Coronary artery (tissue), 2 donors: Measurements from ENCODE around the gene ANKRD11.
"Not testable (repeated sequence)": the region's sequence is repeated elsewhere in the genome, so short reads cannot be mapped to it uniquely, and the experiment has no call there.

Source experiments
- DNase-seq: peaks from one replicate; pipeline ENCODE4 v3.0.0-alpha.2; 2017; ENCODE audit warnings: low spot score
- H3K27ac ChIP-seq, 2 donors: fragments of 200-600 bp; sonication (generic); one replicate each; pipeline ENCODE4 v1.5.1; 2016 to 2019
- H3K4me3 ChIP-seq: fragments of 200-600 bp; sonication (generic); 2 replicates; pipeline ENCODE4 v1.5.1; 2016; ENCODE audit warnings: mild to moderate bottlenecking, moderate library complexity
- TF ChIP-seq, protein P1 (sequence below): fragments of 200-600 bp; sonication (generic); IDR thresholded peaks from one replicate; pipeline ENCODE4 v1.5.1; 2019; ENCODE audit warnings: antibody characterized with exemption

The ANKRD11 gene

DNA sequence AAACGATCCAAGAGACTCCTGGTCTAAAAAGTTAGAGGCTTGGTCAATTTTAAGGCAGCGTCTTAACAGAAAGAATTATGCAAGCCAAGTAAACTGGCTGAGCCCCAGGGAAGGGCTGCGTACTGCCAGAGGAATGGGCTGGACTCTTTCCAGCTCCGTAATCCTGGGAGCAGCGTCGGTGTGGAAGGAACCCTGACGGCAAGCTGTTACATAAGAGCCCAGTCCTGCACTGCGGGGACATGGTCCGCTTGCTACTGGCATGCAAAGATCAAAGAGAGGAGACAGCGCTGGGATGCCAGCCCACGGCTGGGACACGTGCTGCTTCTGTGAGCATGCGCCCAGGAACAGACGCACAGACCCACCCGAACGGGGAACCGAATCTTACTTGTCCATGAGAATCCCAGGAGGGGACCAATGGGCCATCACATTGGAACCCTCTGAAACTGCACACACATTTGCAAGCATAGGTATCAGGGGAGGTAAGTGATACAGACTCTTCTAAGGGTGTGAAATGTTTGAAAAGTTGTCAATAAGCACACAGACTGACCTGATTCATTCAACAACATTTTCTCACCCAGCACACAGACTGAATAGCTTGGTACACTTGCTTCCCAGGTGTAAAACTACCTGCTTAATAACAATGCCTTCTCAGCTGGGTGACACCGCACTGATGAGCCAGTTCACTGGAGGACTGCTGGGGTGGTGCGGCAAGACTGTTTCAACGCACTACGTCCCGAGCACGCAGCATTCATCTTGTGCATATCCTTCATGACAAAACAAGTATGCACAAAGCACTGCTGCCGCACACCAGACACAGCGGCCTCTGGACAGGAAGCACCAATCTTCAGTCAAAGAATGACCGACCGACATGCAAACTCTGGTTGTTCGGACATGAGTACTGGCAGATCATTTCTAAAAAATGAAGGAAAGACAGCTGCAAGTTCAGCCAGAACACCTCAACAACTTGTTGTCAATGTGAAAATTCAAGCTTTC lies 94.9 kb downstream of the ANKRD11 start:
- peak; percentile 96 for DNase-seq
- peak overlapping the region; percentile 39 for H3K4me3 ChIP-seq
- TF ChIP-seq, protein P1, sequence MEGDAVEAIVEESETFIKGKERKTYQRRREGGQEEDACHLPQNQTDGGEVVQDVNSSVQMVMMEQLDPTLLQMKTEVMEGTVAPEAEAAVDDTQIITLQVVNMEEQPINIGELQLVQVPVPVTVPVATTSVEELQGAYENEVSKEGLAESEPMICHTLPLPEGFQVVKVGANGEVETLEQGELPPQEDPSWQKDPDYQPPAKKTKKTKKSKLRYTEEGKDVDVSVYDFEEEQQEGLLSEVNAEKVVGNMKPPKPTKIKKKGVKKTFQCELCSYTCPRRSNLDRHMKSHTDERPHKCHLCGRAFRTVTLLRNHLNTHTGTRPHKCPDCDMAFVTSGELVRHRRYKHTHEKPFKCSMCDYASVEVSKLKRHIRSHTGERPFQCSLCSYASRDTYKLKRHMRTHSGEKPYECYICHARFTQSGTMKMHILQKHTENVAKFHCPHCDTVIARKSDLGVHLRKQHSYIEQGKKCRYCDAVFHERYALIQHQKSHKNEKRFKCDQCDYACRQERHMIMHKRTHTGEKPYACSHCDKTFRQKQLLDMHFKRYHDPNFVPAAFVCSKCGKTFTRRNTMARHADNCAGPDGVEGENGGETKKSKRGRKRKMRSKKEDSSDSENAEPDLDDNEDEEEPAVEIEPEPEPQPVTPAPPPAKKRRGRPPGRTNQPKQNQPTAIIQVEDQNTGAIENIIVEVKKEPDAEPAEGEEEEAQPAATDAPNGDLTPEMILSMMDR: no peak
- H3K27ac ChIP-seq: peak overlapping the region; percentile 50 to 81

DNA sequence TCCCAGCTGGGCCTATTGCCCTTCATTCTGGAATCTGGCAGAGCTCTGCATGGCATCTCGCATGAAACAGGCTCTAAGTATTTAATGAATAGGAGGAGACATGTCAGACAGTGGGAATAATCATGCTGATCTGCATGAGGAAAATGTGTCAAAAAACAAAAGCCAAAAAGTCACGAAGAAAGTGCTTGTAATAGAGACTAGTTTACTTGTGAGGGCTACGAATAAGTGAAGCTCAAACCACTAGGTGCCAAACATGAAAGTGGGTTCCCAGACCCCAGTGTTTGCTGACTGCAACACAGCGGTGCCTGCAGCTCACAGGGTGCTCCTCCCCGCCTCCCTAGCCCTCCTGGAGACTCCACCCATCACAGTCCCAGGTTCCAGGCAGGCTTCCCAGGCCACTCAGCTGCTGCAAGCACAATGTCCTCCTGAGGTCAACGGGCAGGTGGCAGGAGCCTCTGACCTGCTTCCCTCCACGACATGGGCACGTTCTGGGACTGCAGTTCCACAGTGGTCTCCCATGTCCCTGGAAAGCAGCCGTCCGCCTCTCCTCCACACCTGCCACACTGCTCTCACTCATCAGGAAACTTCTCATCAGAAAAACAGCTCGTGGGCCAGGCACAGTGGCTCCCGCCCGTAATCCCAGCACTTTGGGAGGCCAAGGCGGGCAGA lies 96.5 kb downstream of the ANKRD11 start:
- TF ChIP-seq, protein P1: no peak
- H3K27ac ChIP-seq: peak overlapping the region in 1 of 2 donors; percentile 42
- no peak for DNase-seq
- no peak overlapping the region for H3K4me3 ChIP-seq

DNA sequence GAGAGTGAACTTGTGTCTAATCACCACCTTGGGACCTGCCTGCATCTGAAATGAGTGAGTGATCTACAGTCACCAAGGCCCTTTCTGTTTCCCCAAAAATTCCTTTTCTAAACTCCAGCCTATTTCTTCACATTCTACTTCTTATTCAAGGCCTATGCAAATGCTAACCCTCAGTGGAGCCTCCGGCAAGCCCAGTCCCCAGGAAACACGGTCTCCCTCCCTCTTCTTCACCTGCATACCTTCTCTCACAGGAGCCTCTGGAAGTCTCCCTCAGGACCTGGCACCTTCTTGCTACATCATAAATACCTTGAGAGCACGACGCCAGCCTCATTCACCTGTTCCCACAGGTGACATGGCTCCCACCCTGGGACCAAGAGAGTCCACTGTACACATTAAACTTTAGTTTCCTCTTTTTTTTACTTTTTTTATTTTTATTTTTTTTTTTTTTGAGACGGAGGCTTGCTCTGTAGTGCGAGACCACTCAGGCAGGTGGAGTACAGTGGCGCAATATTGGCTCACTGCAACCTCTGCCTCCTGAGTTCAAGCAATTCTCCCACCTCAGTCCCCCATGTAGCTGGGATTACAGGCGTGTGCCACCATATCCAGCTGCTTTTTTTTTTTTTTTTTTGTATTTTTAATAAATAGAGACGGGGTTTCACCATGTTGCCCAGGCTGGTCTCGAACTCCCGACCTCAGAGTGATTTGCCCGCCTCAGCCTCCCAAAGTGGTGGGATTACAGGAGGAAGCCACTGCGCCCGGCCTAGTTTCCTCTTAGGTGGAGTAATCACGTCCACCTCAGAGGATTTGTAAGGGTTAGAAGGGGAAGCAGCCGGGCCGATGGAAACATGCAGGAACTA lies 97.3 kb downstream of the ANKRD11 start:
- H3K27ac ChIP-seq: no peak overlapping the region
- no peak for DNase-seq
- TF ChIP-seq, protein P1: no peak
- H3K4me3 ChIP-seq: no peak overlapping the region

DNA sequence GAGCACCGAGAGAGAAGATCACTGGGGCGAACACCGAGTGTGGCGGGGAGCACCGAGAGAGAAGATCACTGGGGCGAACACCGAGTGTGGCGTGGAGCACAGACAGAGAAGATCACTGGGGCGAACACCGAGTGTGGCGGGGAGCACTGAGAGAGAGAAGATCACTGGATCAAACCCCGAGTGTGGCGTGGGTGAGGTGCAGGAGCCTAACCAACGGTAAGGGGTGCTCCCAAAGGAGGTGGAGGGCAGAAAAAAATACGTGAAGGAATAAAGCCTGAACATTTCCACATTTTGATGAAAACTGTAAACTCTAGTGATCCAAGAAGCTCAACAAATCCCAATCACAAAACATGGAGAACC lies 100.2 kb downstream of the ANKRD11 start:
- not testable (repeated sequence) for H3K27ac ChIP-seq, H3K4me3 ChIP-seq, DNase-seq

DNA sequence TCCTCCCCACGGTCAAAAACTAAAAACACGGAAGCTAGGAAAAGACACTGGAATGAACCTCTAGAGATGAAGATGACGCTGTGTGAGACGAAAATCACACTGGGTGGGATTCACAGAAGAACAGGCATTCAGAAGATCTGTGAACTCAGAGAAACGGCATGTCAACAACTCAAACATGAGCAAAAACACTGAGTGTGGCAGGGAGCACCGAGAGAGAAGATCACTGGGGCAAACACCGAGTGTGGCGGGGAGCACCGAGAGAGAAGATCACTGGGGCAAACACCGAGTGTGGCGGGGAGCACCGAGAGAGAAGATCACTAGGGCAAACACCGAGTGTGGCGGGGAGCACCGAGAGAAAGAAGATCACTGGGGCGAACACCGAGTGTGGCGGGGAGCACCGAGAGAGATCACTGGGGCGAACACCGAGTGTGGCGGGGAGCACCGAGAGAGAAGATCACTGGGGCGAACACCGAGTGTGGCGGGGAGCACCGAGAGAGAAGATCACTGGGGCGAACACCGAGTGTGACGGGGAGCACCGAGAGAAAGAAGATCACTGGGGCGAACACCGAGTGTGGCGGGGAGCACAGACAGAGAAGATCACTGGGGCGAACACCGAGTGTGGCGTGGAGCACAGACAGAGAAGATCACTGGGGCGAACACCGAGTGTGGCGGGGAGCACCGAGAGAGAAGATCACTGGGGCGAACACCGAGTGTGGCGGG lies 100.7 kb downstream of the ANKRD11 start:
- not testable (repeated sequence) for DNase-seq, H3K27ac ChIP-seq

DNA sequence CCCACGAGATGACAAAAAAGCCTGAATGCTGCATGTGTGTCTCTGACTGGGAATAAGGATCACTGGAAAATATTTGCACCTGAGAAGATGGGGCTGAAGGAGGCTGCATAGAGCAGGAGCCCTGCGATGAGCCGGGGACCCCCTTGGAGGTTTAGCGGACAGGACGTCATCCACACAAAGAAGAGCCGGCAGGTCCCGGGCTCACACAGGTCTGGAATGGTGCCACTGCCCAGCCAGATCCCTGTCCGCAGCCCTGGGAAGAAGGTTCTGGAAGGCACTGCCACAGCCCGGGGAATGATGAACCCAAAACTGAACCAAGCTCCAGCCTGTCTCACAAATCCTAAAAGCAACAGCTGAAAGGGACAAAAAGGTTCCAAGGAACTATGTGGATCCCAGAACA lies 101.8 kb downstream of the ANKRD11 start:
- TF ChIP-seq, protein P1: no peak
- no peak for DNase-seq
- Histone ChIP-seq H3K4me3 (no peak overlapping the region), H3K27ac (no peak overlapping the region)

More for the DNA sequence above, 100.7 kb downstream of the ANKRD11 start:
- not testable (repeated sequence) for H3K4me3 ChIP-seq

DNA sequence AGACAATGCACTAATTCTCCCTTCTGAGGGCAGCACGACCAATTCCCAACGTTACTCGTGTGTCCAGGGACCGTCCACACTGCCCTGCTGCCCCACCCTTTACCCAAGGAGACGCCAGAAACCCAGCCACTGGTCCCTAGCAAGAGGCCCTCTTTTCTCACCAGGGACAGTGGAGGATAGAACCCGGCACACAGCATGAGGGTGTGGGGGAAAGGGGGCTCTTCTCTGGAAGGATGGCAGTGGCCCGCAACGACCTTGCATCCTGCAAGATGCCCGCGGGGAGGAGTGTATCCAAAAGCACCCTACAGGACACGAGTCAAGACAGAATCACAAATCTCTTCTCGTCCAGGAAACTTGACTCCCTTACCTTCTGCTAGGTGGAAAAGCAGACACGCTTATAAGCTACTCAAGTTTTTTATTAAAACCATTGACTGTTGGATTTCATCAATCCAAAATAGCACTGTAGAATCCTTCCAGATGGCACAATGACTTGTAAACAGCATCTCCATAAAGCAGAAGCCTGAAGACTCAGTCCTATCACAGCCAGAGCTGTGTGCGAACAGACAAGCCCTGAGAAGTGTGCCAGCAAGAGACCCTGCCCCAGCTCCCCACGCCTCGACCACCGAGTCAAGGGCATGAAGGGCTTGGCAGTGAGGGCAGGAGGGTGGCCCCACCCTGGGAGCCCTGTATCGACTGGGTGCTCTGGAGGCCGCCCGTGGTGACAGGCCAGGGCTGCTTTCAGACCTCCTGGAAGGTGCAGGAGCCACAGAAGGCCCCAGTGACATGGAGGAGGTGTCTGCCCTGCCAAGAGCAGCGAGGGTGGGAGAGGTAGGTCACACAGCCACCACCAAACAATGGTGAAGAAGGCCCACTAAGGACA lies 103.8 kb downstream of the ANKRD11 start:
- H3K27ac ChIP-seq: no peak overlapping the region
- no peak for DNase-seq
- TF ChIP-seq, protein P1: no peak
- H3K4me3 ChIP-seq: no peak overlapping the region
